IMR-90 (cell line): ENCODE results near the gene GRK2. TPM values are rescaled to one million over a fixed set of nuclear protein-coding genes. Genes with fewer than 3 reads are reported as not detected.

Experiments
- ATAC-seq: fragments of 200-7000 bp; cut with Tn5 transposase; 2 replicates; pipeline ENCODE4 v1.9.1; 2020; ENCODE audit warnings: low read depth, mild to moderate bottlenecking, moderate library complexity
- BruUV-seq: library from RNA; stranded (reverse); fragments of 400-500 nt; replicated peaks from 2 replicates; lab custom pipeline; 2021; lab: Mats Ljungman, UMichigan
- CTCF ChIA-PET: fragments of 300-600 bp; formaldehyde crosslinking; extraction: SDS; loops from one replicate; lab custom pipeline; 2021; ENCODE audit warnings: antibody characterized with exemption; lab: Yijun Ruan, JAX
- POLR2A ChIA-PET: fragments of 300-600 bp; sonication (Branson Sonifier 250); formaldehyde crosslinking; loops from one replicate; lab custom pipeline; 2022; ENCODE audit warnings: antibody characterized with exemption; ENCODE audit not compliant: unreplicated experiment; lab: Charles Lee
- DNase-seq: peaks from one replicate; pipeline ENCODE4 v3.0.0; 2013
- H2AFZ ChIP-seq: replicated peaks from 2 replicates; pipeline ENCODE3; 2013; ENCODE audit warnings: low read length, mild to moderate bottlenecking; ENCODE audit not compliant: poor library complexity
- H2AK5ac ChIP-seq: 2 replicates; pipeline ENCODE4 v1.6.1; 2013; ENCODE audit warnings: low read depth, low read length, inconsistent platforms
- H2AK9ac ChIP-seq: replicated peaks from 2 replicates; pipeline ENCODE3; 2013; ENCODE audit warnings: mild to moderate bottlenecking, low read depth, low read length, moderate library complexity; ENCODE audit not compliant: poor library complexity
- H2BK120ac ChIP-seq: 2 replicates; pipeline ENCODE4 v1.6.1; 2013; ENCODE audit warnings: low read depth, low read length, inconsistent platforms
- H2BK15ac ChIP-seq: 3 replicates; pipeline ENCODE4 v1.6.1; 2013; ENCODE audit warnings: low read depth, low read length, inconsistent platforms
- H2BK20ac ChIP-seq: 2 replicates; pipeline ENCODE4 v1.6.1; 2013; ENCODE audit warnings: low read depth, mild to moderate bottlenecking, inconsistent platforms, low read length, moderate library complexity
- H2BK5ac ChIP-seq: 2 replicates; pipeline ENCODE4 v1.6.1; 2013; ENCODE audit warnings: mild to moderate bottlenecking, low read depth, low read length, inconsistent platforms; ENCODE audit not compliant: poor library complexity, severe bottlenecking
- H3K14ac ChIP-seq: replicated peaks from 2 replicates; pipeline ENCODE4 v1.6.1; 2013; ENCODE audit warnings: low read depth, low read length, inconsistent platforms
- H3K18ac ChIP-seq: 2 replicates; pipeline ENCODE4 v1.6.1; 2013; ENCODE audit warnings: low read depth, low read length, control low read depth
- H3K23ac ChIP-seq: 2 replicates; pipeline ENCODE4 v1.6.1; 2013; ENCODE audit warnings: low read depth, low read length, inconsistent platforms
- H3K27ac ChIP-seq: 2 replicates; pipeline ENCODE4 v1.5.1; 2013; ENCODE audit warnings: mild to moderate bottlenecking, control low read depth, low read length; ENCODE audit not compliant: insufficient read depth
- H3K27me3 ChIP-seq: 2 replicates; pipeline ENCODE4 v1.6.1; 2013; ENCODE audit warnings: low read length; ENCODE audit not compliant: control insufficient read depth, insufficient read depth
- H3K36me3 ChIP-seq: 2 replicates; pipeline ENCODE4 v1.6.1; 2013; ENCODE audit warnings: low read length, mixed read lengths; ENCODE audit not compliant: control insufficient read depth, insufficient read depth
- H3K4ac ChIP-seq: 2 replicates; pipeline ENCODE4 v1.6.1; 2013; ENCODE audit warnings: low read depth, low read length, inconsistent platforms
- H3K4me1 ChIP-seq: 2 replicates; pipeline ENCODE4 v1.6.1; 2013; ENCODE audit warnings: low read length, mixed read lengths; ENCODE audit not compliant: control insufficient read depth, insufficient read depth
- H3K4me2 ChIP-seq: 2 replicates; pipeline ENCODE4 v1.6.1; 2013; ENCODE audit warnings: low read depth, mild to moderate bottlenecking, control low read depth, low read length, moderate library complexity
- H3K4me3 ChIP-seq: 2 replicates; pipeline ENCODE4 v1.5.1; 2013; ENCODE audit warnings: low read depth, mild to moderate bottlenecking, control low read depth, low read length, moderate library complexity; ENCODE audit not compliant: insufficient read depth
- H3K56ac ChIP-seq: 2 replicates; pipeline ENCODE4 v1.6.1; 2013; ENCODE audit warnings: low read length, inconsistent platforms; ENCODE audit not compliant: insufficient read depth; ENCODE audit errors: extremely low read depth
- H3K79me1 ChIP-seq, 2 experiments: 2 replicates each; pipeline ENCODE4 v1.6.1; 2013; ENCODE audit warnings: low read length in 2 of 2, inconsistent platforms in 1 of 2, low read depth in 1 of 2
- H3K9ac ChIP-seq: 2 replicates; pipeline ENCODE4 v1.6.1; 2013; ENCODE audit warnings: low read depth, low read length, control low read depth
- H3K9me1 ChIP-seq: 2 replicates; pipeline ENCODE4 v1.6.1; 2013; ENCODE audit warnings: low read length, inconsistent platforms; ENCODE audit not compliant: insufficient read depth
- H3K9me3 ChIP-seq: 2 replicates; pipeline ENCODE4 v1.6.1; 2013; ENCODE audit warnings: low read length; ENCODE audit not compliant: control insufficient read depth, insufficient read depth
- H4K20me1 ChIP-seq: 2 replicates; pipeline ENCODE4 v1.6.1; 2013; ENCODE audit warnings: low read length, inconsistent platforms; ENCODE audit not compliant: insufficient read depth
- H4K5ac ChIP-seq: 2 replicates; pipeline ENCODE4 v1.6.1; 2013; ENCODE audit warnings: mild to moderate bottlenecking, low read depth, low read length, control low read depth
- H4K8ac ChIP-seq, 2 experiments: 2 replicates each; pipeline ENCODE4 v1.6.1; 2013; ENCODE audit warnings: low read depth in 2 of 2, low read length in 2 of 2, control low read depth in 1 of 2, inconsistent platforms in 1 of 2
- H4K91ac ChIP-seq: 2 replicates; pipeline ENCODE4 v1.6.1; 2013; ENCODE audit warnings: low read depth, low read length, inconsistent platforms; ENCODE audit not compliant: insufficient read depth
- CEBPB ChIP-seq: IDR thresholded peaks from 2 replicates; pipeline ENCODE4 v1.6.1; 2012; ENCODE audit warnings: low read depth, low read length, improper control_type of control experiment
- CHD1 ChIP-seq: IDR thresholded peaks from 2 replicates; pipeline ENCODE4 v1.6.1; 2012; ENCODE audit warnings: low read depth, low read length, improper control_type of control experiment
- ELK1 ChIP-seq: fragments of 150-350 bp; IDR thresholded peaks from 2 replicates; pipeline ENCODE4 v1.6.1; 2016; ENCODE audit warnings: low read depth, mild to moderate bottlenecking, low read length, moderate library complexity, borderline replicate concordance
- FOS ChIP-seq: fragments of 150-350 bp; IDR thresholded peaks from 2 replicates; pipeline ENCODE4 v1.6.1; 2016; ENCODE audit warnings: low read depth, low read length
- MAFK ChIP-seq: IDR thresholded peaks from 2 replicates; pipeline ENCODE4 v1.6.1; 2012; ENCODE audit warnings: low read depth, low read length, improper control_type of control experiment
- MAZ ChIP-seq: IDR thresholded peaks from 2 replicates; pipeline ENCODE4 v1.6.1; 2012; ENCODE audit warnings: low read depth, mild to moderate bottlenecking, low read length, improper control_type of control experiment, moderate library complexity, borderline replicate concordance
- MXI1 ChIP-seq: IDR thresholded peaks from 2 replicates; pipeline ENCODE4 v1.6.1; 2012; ENCODE audit warnings: low read depth, mild to moderate bottlenecking, low read length, moderate library complexity, borderline replicate concordance
- NFE2L2 ChIP-seq: fragments of 150-350 bp; IDR thresholded peaks from 2 replicates; pipeline ENCODE4 v1.6.1; 2016; ENCODE audit warnings: low read depth, mild to moderate bottlenecking, low read length
- POLR2A ChIP-seq: IDR thresholded peaks from 2 replicates; pipeline ENCODE4 v1.6.1; 2012; ENCODE audit warnings: mild to moderate bottlenecking, low read depth, low read length
- RAD21 ChIP-seq: IDR thresholded peaks from 2 replicates; pipeline ENCODE4 v1.6.1; 2012; ENCODE audit warnings: low read length, improper control_type of control experiment
- RCOR1 ChIP-seq: IDR thresholded peaks from 2 replicates; pipeline ENCODE4 v1.6.1; 2012; ENCODE audit warnings: mild to moderate bottlenecking, low read length, improper control_type of control experiment; ENCODE audit not compliant: insufficient replicate concordance
- SMC3 ChIP-seq: fragments of 150-350 bp; IDR thresholded peaks from 2 replicates; pipeline ENCODE4 v1.6.1; 2016; ENCODE audit warnings: low read depth, mild to moderate bottlenecking, antibody characterized with exemption, low read length, moderate library complexity
- USF2 ChIP-seq: fragments of 150-350 bp; IDR thresholded peaks from 2 replicates; pipeline ENCODE4 v1.6.1; 2017; ENCODE audit warnings: mild to moderate bottlenecking, antibody characterized with exemption, low read length, low read depth
- WGBS, 2 experiments: methylation state at CpG; one replicate each; pipeline versions ENCODE4 v1.1.5 to v1.1.7; 2013; ENCODE audit warnings: missing lambda C conversion rate in 2 of 2; ENCODE audit not compliant: insufficient read length in 1 of 2; ENCODE audit errors: extremely low coverage in 2 of 2; 5-methylcytosine and 5-hydroxymethylcytosine counted together
- dilution Hi-C: fragments of 300-500 bp; cut with HindIII; formaldehyde crosslinking; loops from one replicate; pipeline ENCODE4 v1.14.3; 2018; ENCODE audit warnings: low sequenced_read_pairs; ENCODE audit not compliant: unreplicated experiment
- in situ Hi-C: fragments of 300-500 bp; cut with MboI; formaldehyde crosslinking; loops from 3 replicates; pipeline ENCODE4 v1.14.3; 2019; ENCODE audit warnings: low sequenced_read_pairs, inconsistent platforms, mixed read lengths
- intact Hi-C: fragments of 100-400 bp; cut with micrococcal nuclease; formaldehyde crosslinking; loops from 2 replicates; pipeline ENCODE4 v1.10.0; 2022
- polyA plus RNA-seq, 3 experiments: library from polyadenylated mRNA; depleted of rRNA; stranded (reverse); fragments of >200 nt; gene quantifications; 2 replicates each; pipeline ENCODE4 v1.2.3, GENCODE V29; 2012; ENCODE audit warnings: low replicate concordance in 1 of 3
- total RNA-seq: library from RNA; depleted of rRNA; stranded (reverse); fragments of >200 nt; gene quantifications from 2 replicates; pipeline ENCODE4 v1.2.3, GENCODE V29; 2012
- TF ChIP-seq, protein P1 (sequence below): conservative IDR thresholded peaks from 2 replicates; pipeline ENCODE4 v1.5.1; 2012; ENCODE audit warnings: mild to moderate bottlenecking, low read depth, low read length, improper control_type of control experiment

The GRK2 gene
- total and polyA plus RNA-seq, 2 of the 4 experiments (the other 2 are of a cell fraction) = 26.7 to 41.8 TPM

GRCh38 chr11:67295846-67296245 is 29.6 kb downstream of the GRK2 start:
- Histone ChIP-seq H3K27ac (no peak overlapping the region), H4K5ac (no peak overlapping the region), H2BK5ac (no peak overlapping the region), H4K20me1 (peaks cover 15% of the 10 kb centered on the region), H2AK5ac (no peak overlapping the region), H3K9me1 (peaks cover 10% of the 10 kb centered on the region), H2BK15ac (no peak overlapping the region), H4K91ac (no peak overlapping the region), H2BK120ac (no peak overlapping the region), H3K4me3 (no peak overlapping the region), H3K36me3 (peaks cover 46% of the 10 kb centered on the region), H2BK20ac (no peak overlapping the region), H2AK9ac (no peak overlapping the region), H3K27me3 (no peaks in the 10 kb centered on the region), H3K18ac (no peak overlapping the region), H3K4me1 (peaks cover 6% of the 10 kb centered on the region), H3K79me1 (peaks cover 14 to 57% of the 10 kb centered on the region in 2 experiments), H3K9me3 (peaks cover 2% of the 10 kb centered on the region; the same call in 1 of the 2 replicates), H3K4ac (no peak overlapping the region), H3K4me2 (no peak overlapping the region), H3K56ac (no peak overlapping the region), H4K8ac (no peak overlapping the region), H3K9ac (no peak overlapping the region), H3K14ac (no peak overlapping the region), H3K23ac (no peak overlapping the region), H2AFZ (no peak overlapping the region)
- ChIA-PET POLR2A (no interaction called here), CTCF (no interaction called here)
- DNase-seq (no peak), ATAC-seq (no peak)
- intact Hi-C loops = no loop called here
- in situ Hi-C loops = no loop called here
- WGBS, 2 experiments = 100% methylated on average over 1 of the region's 1 CpG; no CpG with 5 or more reads in 1 of the 2 experiments
- dilution Hi-C loops = no loop called here
- no peak for TF ChIP-seq MXI1
- TF ChIP-seq RAD21 = no peak
- no peak for TF ChIP-seq USF2
- TF ChIP-seq SMC3 = no peak
- no peak for TF ChIP-seq CEBPB
- TF ChIP-seq ELK1 = no peak
- no peak for TF ChIP-seq RCOR1
- TF ChIP-seq, protein P1, sequence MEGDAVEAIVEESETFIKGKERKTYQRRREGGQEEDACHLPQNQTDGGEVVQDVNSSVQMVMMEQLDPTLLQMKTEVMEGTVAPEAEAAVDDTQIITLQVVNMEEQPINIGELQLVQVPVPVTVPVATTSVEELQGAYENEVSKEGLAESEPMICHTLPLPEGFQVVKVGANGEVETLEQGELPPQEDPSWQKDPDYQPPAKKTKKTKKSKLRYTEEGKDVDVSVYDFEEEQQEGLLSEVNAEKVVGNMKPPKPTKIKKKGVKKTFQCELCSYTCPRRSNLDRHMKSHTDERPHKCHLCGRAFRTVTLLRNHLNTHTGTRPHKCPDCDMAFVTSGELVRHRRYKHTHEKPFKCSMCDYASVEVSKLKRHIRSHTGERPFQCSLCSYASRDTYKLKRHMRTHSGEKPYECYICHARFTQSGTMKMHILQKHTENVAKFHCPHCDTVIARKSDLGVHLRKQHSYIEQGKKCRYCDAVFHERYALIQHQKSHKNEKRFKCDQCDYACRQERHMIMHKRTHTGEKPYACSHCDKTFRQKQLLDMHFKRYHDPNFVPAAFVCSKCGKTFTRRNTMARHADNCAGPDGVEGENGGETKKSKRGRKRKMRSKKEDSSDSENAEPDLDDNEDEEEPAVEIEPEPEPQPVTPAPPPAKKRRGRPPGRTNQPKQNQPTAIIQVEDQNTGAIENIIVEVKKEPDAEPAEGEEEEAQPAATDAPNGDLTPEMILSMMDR = no peak
- no peak for TF ChIP-seq NFE2L2
- no peak for TF ChIP-seq MAFK
- TF ChIP-seq CHD1 = no peak
- no peak for TF ChIP-seq MAZ
- TF ChIP-seq POLR2A = no peak
- TF ChIP-seq FOS = no peak
- BruUV-seq = no TSS peak
